Bronchial epithelial cell (primary cell): ENCODE results near the gene KMT5B. TPM values are rescaled to one million over a fixed set of nuclear protein-coding genes. Genes with fewer than 3 reads are reported as not detected.

ENCODE experiments used
- DNase-seq: peaks from one replicate; pipeline ENCODE4 v3.0.0-alpha.2; 2010; ENCODE audit warnings: low read depth
- FAIRE-seq: peaks from 2 replicates; lab custom pipeline; 2011; peaks lifted over from hg19 to GRCh38; lab: Jason Lieb, UNC
- H3K27me3 ChIP-seq: 2 replicates; pipeline ENCODE4 v1.5.1; 2011; ENCODE audit warnings: low read length; ENCODE audit not compliant: control insufficient read depth, insufficient read depth
- H3K36me3 ChIP-seq: 2 replicates; pipeline ENCODE4 v1.5.1; 2011; ENCODE audit warnings: low read length; ENCODE audit not compliant: control insufficient read depth, insufficient read depth
- H3K4me3 ChIP-seq: 2 replicates; pipeline ENCODE4 v1.5.1; 2011; ENCODE audit warnings: mild to moderate bottlenecking, low read depth, low read length, control low read depth
- total RNA-seq: library from RNA; depleted of rRNA; stranded (reverse); fragments of >200 nt; gene quantifications from 2 replicates; pipeline ENCODE4 v1.2.1, GENCODE V29; 2014
- TF ChIP-seq, protein P1 (sequence below): IDR thresholded peaks from 2 replicates; pipeline ENCODE4 v1.5.1; 2011; ENCODE audit warnings: mild to moderate bottlenecking, moderate library complexity, low read length, control low read depth, inconsistent platforms; ENCODE audit not compliant: insufficient read depth, severe bottlenecking

The KMT5B gene
- total RNA-seq, 1 donor from 2014 or later = 35.8 TPM

GRCh38 chr11:68127714-68128681 lies 85.1 kb downstream of the KMT5B start:
- no peak for FAIRE-seq
- TF ChIP-seq, protein P1, sequence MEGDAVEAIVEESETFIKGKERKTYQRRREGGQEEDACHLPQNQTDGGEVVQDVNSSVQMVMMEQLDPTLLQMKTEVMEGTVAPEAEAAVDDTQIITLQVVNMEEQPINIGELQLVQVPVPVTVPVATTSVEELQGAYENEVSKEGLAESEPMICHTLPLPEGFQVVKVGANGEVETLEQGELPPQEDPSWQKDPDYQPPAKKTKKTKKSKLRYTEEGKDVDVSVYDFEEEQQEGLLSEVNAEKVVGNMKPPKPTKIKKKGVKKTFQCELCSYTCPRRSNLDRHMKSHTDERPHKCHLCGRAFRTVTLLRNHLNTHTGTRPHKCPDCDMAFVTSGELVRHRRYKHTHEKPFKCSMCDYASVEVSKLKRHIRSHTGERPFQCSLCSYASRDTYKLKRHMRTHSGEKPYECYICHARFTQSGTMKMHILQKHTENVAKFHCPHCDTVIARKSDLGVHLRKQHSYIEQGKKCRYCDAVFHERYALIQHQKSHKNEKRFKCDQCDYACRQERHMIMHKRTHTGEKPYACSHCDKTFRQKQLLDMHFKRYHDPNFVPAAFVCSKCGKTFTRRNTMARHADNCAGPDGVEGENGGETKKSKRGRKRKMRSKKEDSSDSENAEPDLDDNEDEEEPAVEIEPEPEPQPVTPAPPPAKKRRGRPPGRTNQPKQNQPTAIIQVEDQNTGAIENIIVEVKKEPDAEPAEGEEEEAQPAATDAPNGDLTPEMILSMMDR = no peak
- H3K4me3 ChIP-seq = peak overlapping the region; percentile 32

DNA sequence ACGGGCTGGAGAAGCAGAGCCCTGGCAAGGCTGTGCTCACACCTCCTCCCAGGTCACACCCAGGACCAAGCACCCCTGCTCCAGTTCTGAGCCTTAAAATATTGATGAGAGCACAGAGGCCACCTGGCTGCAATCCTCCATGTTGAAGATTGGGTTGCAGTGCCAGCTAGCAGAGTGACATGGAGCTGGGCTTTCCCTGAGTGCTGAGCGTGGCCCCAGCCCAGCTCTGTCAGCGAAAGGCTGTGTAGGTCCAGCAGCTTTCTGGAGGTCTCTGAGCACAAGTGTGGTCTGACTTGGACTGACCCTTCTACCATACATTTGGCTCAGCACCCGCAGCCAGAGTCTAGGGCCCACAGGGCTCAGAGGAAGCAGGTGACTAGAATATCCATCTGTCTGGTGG lies 87.9 kb downstream of the KMT5B start:
- DNase-seq = no peak
- Histone ChIP-seq H3K4me3 (no peak overlapping the region), H3K36me3 (no peaks in the 10 kb centered on the region), H3K27me3 (no peaks in the 10 kb centered on the region)
- TF ChIP-seq, protein P1 = no peak
- FAIRE-seq = no peak

More at GRCh38 chr11:68127714-68128681, 85.1 kb downstream of the KMT5B start:
- DNase-seq = no peak
- H3K27me3 ChIP-seq = no peaks in the 10 kb centered on the region
- H3K36me3 ChIP-seq = no peaks in the 10 kb centered on the region

GRCh38 chr11:68122936-68123539 lies 90.1 kb downstream of the KMT5B start:
- H3K4me3 ChIP-seq = no peak overlapping the region
- FAIRE-seq = no peak
- no peaks in the 10 kb centered on the region for H3K36me3 ChIP-seq
- DNase-seq = no peak
- H3K27me3 ChIP-seq = no peaks in the 10 kb centered on the region
- TF ChIP-seq, protein P1 = no peak

GRCh38 chr11:68121067-68121899 lies 91.8 kb downstream of the KMT5B start, which contains the start of gene CHKA:
Gene CHKA (minus strand): TSS chr11:68121388. CDS start chr11:68121177, 211 bp downstream.
- TF ChIP-seq, protein P1 = peak; percentile 8
- Histone ChIP-seq H3K36me3 (no peaks in the 10 kb centered on the region), H3K4me3 (peak within 1 kb of the TSS; percentile 57), H3K27me3 (no peaks in the 10 kb centered on the region)
- DNase-seq = peak; percentile 57
- FAIRE-seq = no peak

- H3K36me3 ChIP-seq = no peaks in the 10 kb centered on the region
- DNase-seq (no peak), FAIRE-seq (no peak)
- H3K4me3 ChIP-seq = peak overlapping the region; percentile 43
- no peaks in the 10 kb centered on the region for H3K27me3 ChIP-seq
- TF ChIP-seq, protein P1 = no peak
These were observed 92.6 kb downstream of the KMT5B start for GRCh38 chr11:68120273-68121066.
